Activated naive CD4-positive, alpha-beta T cell treated with anti-CD3 and anti-CD28 coated beads, Interleukin-2, amount 50 U/mL, for 16 hours (primary cell): Measurements from ENCODE around the gene PLCL2.
A peak's percentile ranks its signal among the peaks of the same experiment; 100 is the strongest.

Experiments used
- DNase-seq: peaks from one replicate; pipeline ENCODE4 v3.0.0-alpha.2; 2020

The PLCL2 gene

GRCh38 chr3:16884748-16885592 lies at the start of gene PLCL2:
TSS of gene PLCL2 (plus strand) at chr3:16884955. CDS start at chr3:16885040, 85 bp downstream.
- peak; percentile 73 for DNase-seq

GRCh38 chr3:16836505-16837237 lies 48.1 kb upstream of the PLCL2 start:
- DNase-seq, result no peak

- no peak for DNase-seq
Measured at GRCh38 chr3:16837602-16838001, 47.2 kb upstream of the PLCL2 start.

DNA sequence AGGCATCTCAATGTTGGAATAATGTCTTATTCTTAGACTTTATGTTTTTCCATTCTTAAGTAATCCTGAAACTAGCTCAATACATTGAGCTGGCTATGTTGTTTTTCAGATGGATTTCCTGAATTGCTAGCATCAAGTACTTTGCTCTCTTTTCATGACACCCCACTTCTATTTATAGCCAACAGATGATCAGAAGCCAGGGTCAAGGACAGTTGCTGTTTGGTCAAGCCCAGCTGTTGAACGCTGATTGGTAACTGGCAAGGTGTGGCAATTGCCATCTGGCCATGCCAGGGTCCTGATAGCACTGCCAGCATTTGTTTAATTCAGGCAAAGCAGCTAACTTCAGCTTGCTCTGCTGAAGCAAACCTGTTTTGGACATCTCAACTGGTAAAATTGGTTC lies 46.2 kb upstream of the PLCL2 start:
- no peak for DNase-seq

GRCh38 chr3:16839271-16840100 lies 45.3 kb upstream of the PLCL2 start:
- DNase-seq, result no peak

DNA sequence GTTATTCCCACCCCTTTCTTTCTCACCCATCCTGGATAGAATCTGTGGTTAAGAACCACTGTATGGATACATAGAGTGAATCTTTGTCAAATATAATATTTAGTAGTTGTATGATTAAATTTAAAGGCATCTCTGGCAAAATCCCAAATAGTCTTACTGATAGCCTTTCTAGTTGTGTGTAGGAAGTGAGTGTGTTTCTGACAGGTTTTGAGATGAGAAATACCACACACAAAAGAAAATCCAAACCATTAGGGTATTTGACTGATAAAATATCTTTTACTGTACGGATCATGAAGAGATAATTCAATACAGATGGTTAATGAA lies 44.7 kb upstream of the PLCL2 start:
- DNase-seq, result no peak

GRCh38 chr3:16841041-16841753 lies 43.6 kb upstream of the PLCL2 start:
- no peak for DNase-seq

- DNase-seq, result no peak
Measured at GRCh38 chr3:16841904-16842271, 42.9 kb upstream of the PLCL2 start.

- peak; percentile 66 for DNase-seq
Measured at GRCh38 chr3:16842272-16843270, 42.2 kb upstream of the PLCL2 start.

GRCh38 chr3:16844222-16844621 lies 40.5 kb upstream of the PLCL2 start:
- no peak for DNase-seq

DNA sequence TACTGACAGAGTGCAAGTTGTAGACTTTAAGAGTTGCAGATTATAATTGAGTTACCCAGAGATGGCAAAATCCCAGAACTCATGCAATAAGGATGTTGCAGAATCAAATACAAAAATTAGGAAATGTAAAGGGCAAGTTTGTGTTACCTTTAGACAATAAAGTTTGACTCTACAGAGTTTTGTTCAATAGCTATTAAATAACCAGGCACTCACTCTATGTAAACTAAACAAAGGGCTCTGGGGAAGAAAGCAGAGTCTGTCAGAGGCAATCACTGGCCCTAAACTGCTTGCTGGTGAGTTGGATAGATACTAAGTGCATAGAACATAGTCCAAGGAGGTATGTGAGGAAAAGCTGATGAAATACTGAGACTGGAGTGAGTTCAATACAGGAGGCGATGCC lies 40.0 kb upstream of the PLCL2 start:
- no peak for DNase-seq

DNA sequence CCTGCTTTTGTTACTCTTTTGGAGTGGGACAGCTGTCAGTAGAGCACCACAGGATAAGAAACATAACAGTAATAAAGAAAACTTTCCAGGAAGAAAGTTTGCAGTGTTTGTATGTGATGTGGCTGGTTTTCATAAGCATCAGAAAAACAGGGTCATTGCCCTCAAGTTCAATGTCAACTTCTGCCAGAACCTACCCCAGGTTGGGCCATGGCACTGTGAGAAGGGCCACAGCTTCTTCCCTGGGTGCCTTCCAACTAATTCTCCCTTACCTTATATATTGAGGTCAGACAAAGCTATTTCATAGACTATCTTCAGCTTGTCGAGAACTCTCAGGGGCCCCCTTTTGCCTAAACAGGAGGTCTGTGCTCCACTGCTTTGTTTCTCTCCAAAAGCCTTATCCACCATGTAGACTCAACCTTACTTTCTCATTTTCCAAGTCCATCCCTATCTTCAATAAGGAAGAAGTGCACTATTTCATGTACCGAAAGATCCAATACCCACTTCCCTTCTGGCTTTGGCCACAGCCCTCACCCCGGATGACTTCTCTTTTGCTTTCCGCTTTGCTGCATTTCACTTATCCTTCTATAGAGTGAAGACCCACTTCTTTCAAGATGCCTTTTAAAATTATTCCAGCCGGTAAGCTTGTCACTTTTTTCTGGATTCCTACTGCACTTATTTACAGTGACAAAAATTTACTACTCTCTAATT lies 38.2 kb upstream of the PLCL2 start:
- no peak for DNase-seq

GRCh38 chr3:16848007-16848406 lies 36.7 kb upstream of the PLCL2 start:
- no peak for DNase-seq

GRCh38 chr3:16849229-16849628 lies 35.5 kb upstream of the PLCL2 start:
- DNase-seq, result peak; percentile 64

DNA sequence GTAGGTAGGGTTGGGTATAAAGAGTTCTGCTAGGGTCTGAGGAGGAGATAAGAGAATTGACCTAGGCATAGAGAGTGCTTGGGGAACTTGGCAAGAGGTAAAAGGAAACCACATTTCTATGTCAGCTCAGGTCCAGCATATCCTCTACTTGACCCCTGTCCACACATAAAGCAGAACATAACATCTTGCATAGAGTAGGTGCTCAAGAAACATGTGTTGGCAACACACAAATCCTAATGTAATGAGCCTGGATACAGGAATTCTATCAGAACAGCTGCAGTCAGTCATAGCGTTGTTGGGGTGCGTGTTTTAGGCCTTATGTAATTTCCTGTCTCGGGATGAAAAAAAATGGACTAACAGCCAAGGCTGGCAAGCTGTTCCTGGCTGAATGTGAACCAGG lies 35.0 kb upstream of the PLCL2 start:
- no peak for DNase-seq

GRCh38 chr3:16855497-16855896 lies 29.3 kb upstream of the PLCL2 start:
- no peak for DNase-seq

GRCh38 chr3:16860234-16860633 lies 24.5 kb upstream of the PLCL2 start:
- DNase-seq, result no peak

GRCh38 chr3:16861432-16861831 lies 23.3 kb upstream of the PLCL2 start:
- no peak for DNase-seq

DNA sequence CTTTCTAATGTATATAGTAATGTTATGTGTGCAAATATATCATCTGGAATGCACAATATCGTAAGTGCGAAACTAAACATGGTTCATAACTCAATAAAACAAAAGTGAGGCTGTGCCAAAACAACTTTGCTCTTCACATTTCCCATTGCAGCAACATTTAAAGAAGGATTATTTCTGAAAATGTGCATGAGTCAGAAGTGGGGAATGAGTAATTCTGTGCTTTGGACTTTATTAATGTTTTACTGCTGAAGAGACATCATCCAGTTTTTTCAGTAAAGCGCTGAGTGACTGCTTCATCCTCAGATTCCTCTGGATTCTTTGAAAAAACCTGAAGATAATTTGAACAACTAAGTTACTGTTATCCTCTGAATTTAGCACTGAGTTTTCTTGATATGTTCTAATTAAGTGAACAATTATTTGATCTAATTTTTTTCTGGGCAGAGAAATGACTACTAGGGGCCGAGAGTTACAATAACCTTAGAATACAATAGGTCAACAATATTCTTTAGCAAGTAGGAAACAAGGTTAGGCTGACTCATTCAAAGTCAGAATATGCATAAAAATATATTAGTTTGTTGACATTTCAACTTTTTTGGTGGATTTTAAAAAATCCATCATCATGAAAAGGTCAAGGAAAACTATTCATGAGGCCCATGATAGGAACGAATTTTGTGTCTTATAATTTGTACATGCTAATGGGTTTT lies 20.0 kb upstream of the PLCL2 start:
- DNase-seq, result no peak

GRCh38 chr3:16865335-16865734 lies 19.4 kb upstream of the PLCL2 start:
- no peak for DNase-seq
